ENCODE measurements around the gene USF3.

The USF3 gene, protein sequence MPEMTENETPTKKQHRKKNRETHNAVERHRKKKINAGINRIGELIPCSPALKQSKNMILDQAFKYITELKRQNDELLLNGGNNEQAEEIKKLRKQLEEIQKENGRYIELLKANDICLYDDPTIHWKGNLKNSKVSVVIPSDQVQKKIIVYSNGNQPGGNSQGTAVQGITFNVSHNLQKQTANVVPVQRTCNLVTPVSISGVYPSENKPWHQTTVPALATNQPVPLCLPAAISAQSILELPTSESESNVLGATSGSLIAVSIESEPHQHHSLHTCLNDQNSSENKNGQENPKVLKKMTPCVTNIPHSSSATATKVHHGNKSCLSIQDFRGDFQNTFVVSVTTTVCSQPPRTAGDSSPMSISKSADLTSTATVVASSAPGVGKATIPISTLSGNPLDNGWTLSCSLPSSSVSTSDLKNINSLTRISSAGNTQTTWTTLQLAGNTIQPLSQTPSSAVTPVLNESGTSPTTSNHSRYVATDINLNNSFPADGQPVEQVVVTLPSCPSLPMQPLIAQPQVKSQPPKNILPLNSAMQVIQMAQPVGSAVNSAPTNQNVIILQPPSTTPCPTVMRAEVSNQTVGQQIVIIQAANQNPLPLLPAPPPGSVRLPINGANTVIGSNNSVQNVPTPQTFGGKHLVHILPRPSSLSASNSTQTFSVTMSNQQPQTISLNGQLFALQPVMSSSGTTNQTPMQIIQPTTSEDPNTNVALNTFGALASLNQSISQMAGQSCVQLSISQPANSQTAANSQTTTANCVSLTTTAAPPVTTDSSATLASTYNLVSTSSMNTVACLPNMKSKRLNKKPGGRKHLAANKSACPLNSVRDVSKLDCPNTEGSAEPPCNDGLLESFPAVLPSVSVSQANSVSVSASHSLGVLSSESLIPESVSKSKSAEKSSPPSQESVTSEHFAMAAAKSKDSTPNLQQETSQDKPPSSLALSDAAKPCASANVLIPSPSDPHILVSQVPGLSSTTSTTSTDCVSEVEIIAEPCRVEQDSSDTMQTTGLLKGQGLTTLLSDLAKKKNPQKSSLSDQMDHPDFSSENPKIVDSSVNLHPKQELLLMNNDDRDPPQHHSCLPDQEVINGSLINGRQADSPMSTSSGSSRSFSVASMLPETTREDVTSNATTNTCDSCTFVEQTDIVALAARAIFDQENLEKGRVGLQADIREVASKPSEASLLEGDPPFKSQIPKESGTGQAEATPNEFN (N-terminal part only)

DNA sequence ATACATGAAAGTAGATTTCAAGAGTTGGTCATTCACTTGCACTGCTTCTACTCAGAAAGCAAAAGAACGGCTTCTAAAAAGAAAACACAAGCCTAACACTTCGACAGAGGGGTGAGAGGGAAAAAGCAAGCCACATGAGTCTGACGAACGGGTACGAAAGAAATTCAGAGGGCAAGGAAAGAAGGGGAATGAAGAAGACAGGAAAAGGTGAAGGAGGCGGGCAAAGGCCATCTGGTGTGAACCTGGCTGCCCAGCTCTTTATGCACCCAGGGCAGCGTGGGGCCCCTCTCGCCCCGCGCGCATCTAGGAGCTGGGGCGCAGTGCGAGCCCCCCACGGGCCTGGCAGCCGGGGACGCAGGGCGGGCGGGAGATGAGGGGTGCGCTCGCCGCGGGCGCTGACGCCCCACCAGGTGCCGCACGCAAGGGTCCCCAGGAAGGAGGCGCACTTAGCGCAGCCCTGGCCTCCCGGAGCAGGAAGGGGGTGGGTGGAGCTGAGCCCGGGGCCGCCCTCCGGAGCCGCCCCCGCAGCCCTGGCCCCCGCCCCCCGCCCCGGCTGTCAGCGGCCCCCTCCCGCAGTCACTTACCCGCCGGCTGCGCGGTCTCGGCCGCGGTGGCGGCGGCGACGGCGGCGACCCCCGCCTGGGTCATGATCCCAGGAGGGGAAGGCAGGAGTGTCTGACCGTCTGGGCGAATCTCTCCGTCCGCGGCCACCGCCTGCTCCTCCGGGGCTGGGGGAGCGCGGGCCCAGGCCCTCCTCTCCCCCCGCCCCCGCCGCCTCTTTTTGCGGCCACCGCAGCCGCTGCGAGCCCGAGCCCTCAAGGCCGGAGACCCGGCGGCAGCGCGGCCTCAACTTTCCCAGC is at the start of gene USF3:
USF3 (minus strand) TSS at position 857 of the 860 bp plus-strand sequence. CDS start 21,764 bp downstream, outside the sequence.
- FAIRE-seq: no peak
- peak; percentile 75 for DNase-seq (ENCODE audit: insufficient read length, low spot score)
- TF ChIP-seq POLR2A (IDR thresholded peaks at IDR 0.05; ENCODE audit: low read depth, low read length): peak; percentile 49; the same call in 1 of the 2 replicates

DNA sequence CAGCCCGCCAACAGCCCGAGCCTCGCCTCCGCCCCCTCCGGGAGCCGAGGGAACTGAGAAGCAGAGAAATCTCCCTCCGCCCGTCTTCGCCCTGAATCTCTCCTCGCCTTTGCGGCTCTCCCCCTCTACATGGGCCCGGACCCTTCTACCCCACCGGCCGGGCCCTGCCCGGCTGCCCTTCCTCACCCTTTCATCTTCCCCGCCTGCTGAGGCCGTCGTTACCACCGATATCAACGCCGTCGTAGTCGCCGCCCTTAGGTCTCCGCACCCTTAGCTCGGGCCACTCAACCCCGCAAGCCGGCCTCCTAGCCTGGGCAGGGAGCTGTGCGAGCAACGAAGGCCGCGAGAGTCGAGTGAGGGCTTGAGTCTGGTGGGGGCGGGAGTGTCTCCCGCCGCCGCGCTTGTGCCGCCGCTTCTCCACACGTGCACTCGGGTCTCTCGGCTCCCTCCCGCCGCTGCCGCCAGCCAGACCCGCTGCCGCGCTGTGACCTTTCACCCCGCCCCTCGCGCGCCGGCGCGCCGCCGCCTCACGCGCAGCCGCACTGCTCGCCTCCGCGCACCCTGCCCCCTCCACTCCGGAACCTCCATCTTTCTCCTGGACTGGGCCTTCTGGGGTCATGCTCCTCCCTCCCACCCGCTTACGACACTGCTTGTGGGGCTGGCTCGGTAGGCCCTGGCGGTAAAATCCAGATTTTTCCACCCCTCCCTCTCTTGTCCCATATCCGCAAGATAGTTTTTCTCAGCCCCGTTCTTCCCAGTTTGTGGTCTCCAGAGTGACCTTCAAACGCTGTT is 49.5 kb upstream of the USF3 start, which contains the start of gene NAA50:
NAA50 (minus strand) TSS at position 494 of the 792 bp plus-strand sequence; CDS start at position 194, 300 bp downstream.
- peak; percentile 65 for DNase-seq (ENCODE audit: insufficient read length, low spot score)
- TF ChIP-seq POLR2A (IDR thresholded peaks at IDR 0.05; ENCODE audit: low read depth, low read length): peak; percentile 87
- FAIRE-seq: no peak

DNA sequence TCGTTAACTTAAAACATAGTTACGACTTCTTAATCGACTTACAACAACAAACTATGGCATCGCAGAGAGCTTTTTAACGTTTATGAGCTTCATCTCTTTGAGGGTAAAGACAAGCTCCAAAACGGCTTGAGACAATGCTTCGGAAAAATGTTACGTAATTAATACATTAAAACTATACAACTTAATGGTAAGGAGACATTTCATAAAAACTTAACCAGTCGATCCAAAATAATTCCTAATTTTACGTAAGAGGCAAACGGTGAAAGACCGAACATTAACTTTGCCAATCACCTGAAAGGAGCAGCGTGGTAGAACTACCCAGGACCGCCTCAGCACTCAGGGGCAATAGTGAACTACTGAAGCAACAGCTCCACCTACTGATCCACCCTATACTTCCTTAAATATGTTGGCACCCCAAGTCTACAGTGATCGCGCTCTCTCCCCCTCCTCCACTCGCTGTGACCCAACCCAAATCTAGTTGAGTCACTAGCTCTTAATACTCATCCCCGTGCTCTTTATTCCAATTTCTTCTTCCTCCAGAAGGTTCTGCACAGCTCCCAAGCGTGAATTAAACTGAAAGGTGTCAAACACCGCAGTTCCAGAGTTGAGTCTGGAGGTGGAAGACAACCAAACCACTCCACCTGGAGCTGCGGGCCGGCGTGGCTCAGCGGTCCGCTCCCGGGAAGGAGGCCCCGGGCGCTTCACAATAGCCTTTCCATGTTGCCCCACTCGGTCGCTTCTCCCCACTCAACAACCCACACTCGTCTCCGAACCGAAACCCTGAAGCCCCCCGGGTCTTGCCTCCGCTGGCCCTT is 48.7 kb upstream of the USF3 start:
- DNase-seq (ENCODE audit: insufficient read length, low spot score) (peak; percentile 57), FAIRE-seq (peak; percentile 97)
- no peak for TF ChIP-seq POLR2A (IDR thresholded peaks at IDR 0.05; ENCODE audit: low read depth, low read length)

DNA sequence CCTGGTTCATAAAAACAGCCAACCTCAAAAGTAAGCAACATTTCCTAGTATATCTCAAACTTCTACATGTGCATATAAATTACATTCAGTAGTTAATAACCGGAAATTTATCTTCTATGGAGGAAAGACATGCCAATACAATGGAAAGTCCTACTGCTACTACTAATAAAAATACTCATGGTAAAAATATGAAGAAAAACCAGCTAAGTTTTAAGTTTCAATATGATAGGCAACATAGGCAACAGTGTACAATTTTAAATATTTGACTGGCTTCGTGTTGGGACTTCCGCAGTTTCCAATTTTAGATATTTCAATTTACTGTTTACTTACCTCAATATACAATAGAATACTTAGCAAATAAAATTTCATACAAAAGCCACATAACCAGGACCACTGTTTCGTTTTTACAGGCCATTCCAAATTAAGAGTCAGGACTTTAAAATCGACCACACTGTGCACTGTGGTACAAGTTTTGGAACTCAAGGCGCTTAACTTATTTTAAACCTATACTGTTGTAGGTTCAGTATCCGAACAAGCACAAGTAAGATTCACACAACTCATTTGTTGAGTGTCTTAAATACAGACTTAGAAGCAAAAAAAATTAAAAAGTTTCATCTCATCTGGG is 46.7 kb upstream of the USF3 start:
- TF ChIP-seq POLR2A (IDR thresholded peaks at IDR 0.05; ENCODE audit: low read depth, low read length): no peak
- no peak for DNase-seq (ENCODE audit: insufficient read length, low spot score)
- no peak for FAIRE-seq

DNA sequence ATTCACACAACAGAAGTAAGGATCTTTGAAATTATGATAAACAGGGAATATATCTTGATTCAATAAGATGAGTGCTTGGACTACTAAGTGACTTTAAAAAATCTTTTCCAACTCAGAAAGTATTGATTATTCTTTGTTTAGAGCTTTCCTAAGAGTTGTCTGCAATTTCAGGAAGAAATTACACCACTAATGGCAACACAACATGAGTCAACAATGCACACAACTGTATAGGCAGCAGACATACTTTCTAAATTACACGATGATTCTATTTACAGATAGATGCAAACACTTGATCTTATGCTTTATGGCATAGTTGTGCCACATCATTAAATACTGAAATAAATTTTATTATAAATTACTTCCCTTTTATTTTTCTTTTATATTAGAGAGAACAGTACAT is 45.2 kb upstream of the USF3 start:
- FAIRE-seq (peak; percentile 57), DNase-seq (ENCODE audit: insufficient read length, low spot score) (no peak)
- TF ChIP-seq POLR2A (IDR thresholded peaks at IDR 0.05; ENCODE audit: low read depth, low read length): no peak

DNA sequence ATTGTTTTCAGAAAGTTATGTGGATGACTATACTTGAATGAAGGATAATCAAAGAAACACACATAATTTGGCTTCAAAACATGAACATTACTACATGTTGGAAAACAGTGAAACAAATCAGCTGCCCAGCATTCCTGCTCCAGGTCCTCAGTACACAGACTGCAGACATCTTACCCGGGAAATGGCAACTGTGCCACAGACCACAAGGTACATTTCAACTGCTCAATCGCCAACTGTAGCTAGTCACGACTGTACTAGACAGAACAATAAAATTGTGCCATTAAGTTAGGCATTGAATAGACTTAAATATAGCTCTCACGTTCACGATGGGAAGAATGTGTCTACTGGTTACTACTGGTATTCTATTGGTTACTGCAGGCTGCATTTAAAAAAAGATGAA is 44.6 kb upstream of the USF3 start:
- FAIRE-seq (peak; percentile 43), DNase-seq (ENCODE audit: insufficient read length, low spot score) (no peak)
- TF ChIP-seq POLR2A (IDR thresholded peaks at IDR 0.05; ENCODE audit: low read depth, low read length): no peak

DNA sequence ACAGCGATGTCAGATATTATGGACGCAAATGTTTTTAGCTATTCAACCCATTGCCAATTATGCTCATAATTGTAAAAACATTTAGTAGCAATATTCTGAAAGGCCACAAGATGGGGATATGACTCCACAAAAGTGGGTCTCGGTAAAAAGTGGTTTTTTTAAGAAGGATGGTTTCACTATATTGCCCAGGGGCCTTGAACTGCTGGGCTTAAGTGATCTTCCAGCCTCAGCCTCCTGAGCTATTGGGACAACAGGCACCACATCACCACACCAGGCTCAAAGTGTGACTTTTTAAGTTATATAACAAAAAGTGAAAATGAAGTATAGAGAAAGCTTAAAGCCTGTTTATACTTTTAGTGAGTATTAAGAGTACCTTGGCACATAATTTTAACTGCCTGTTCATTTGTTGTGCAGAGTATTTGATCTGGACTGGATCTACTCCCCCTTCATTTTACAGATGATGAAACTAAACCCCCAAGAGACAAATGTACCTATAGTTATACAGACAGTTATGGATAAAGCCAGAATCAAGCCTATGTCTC is 40.2 kb upstream of the USF3 start:
- peak; percentile 94 for FAIRE-seq
- DNase-seq (ENCODE audit: insufficient read length, low spot score): no peak

DNA sequence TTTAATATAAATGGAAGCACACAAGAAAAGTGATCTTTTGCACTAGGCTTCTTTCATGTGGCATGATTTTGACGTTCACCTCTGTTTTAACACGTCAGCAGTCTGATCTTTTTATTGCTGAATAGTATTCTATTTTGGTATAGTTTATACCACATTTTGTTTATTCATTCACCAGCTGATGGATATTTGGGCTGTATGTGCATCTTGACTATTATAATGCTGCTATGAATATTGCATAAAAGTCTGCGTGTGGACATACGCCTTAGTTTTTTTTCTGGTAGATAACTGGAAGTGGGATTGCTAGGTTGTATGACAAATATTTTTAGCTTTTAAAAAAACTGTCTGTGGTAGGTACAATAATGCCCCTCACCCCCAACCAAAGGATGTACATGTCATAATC is 35.3 kb upstream of the USF3 start:
- FAIRE-seq (peak; percentile 41), DNase-seq (ENCODE audit: insufficient read length, low spot score) (no peak)
- no peak for TF ChIP-seq POLR2A (IDR thresholded peaks at IDR 0.05; ENCODE audit: low read depth, low read length)

More for the DNA sequence above, 40.2 kb upstream of the USF3 start:
- TF ChIP-seq POLR2A (IDR thresholded peaks at IDR 0.05; ENCODE audit: low read depth, low read length): no peak

DNA sequence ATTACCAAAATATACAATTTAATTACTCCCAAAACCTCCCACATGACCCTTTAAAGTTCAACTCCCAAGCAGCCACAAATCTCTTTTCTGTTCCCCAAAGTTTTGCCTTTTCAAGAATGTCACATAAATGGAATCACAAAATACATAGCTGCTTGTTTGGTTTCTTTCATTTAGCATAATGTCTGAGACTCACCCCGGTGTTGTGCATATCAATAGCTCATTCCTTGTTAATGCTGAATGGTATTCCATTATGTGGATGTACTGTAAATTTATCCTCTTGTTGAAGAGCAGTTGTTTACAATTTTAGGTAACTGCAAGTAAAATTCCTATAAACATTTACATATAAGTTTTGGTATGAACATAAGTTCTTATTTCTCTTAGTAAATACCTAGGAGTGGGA is 34.1 kb upstream of the USF3 start:
- FAIRE-seq (peak; percentile 45), DNase-seq (ENCODE audit: insufficient read length, low spot score) (no peak)
- no peak for TF ChIP-seq POLR2A (IDR thresholded peaks at IDR 0.05; ENCODE audit: low read depth, low read length)

DNA sequence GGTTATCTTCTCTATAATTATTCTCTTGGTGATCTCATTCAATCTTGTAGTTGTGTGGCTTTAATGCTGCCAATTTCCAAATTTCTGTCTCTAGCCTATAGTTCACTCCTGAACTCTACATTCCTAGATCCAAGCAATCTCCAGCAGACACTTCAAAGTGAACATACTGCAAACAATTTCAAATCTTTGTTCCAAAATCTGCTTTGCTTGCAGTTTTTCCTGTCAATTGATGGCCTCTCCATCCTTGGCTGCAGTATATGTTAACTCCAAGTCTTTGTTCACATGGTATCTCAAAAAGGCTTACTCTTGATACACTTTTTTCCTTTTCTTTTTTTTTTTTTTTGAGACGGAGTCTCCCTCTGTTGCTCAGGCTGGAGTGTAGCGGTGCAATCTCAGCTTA is 32.2 kb upstream of the USF3 start:
- FAIRE-seq (no peak), DNase-seq (ENCODE audit: insufficient read length, low spot score) (no peak)
- TF ChIP-seq POLR2A (IDR thresholded peaks at IDR 0.05; ENCODE audit: low read depth, low read length): no peak

DNA sequence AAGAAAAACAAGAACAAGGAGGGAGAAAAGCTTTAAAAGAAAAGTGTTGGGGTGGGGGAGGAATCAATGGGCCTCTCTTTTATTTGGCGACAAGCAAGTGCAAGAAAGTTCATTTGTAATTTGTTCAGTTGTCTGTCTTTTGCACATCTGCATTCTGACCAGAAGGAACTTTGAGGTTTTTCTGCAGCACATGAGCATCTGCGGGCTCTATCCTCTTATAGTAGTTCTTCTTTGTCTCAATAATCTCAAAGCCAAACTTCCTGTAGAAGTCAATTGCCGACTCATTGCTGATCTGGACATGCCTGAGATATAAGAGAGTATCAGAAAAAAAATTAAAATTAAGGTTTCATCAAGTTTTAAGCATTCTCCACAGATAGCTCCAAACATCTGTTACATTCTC is 25.2 kb upstream of the USF3 start:
- no peak for DNase-seq (ENCODE audit: insufficient read length, low spot score)
- peak; percentile 30 for FAIRE-seq
- no peak for TF ChIP-seq POLR2A (IDR thresholded peaks at IDR 0.05; ENCODE audit: low read depth, low read length)

Measured in H54 (cell line).